HepG2 (cell line): Measurements from ENCODE around the gene SREBF1. TPM values are rescaled to one million over a fixed set of nuclear protein-coding genes. Genes with fewer than 3 reads are reported as not detected.

Experiments
- BORCS8-MEF2B ChIP-seq: sonication (generic); formaldehyde crosslinking; IDR thresholded peaks from 2 replicates; pipeline ENCODE4 v1.8.0; 2022; ENCODE audit warnings: mild to moderate bottlenecking, missing genetic modification reagents
- CHCHD3 ChIP-seq: sonication (generic); formaldehyde crosslinking; IDR thresholded peaks from 2 replicates; pipeline ENCODE4 v1.8.0; 2022; ENCODE audit warnings: mild to moderate bottlenecking, missing genetic modification reagents, moderate library complexity
- ERF ChIP-seq: IDR thresholded peaks from 2 replicates; pipeline ENCODE4 v1.6.1; 2018; ENCODE audit warnings: missing biosample characterization, missing genetic modification reagents
- HMG20A ChIP-seq: IDR thresholded peaks from 2 replicates; pipeline ENCODE4 v1.6.1; 2016; ENCODE audit warnings: borderline replicate concordance
- JARID2 ChIP-seq: sonication (generic); formaldehyde crosslinking; IDR thresholded peaks from 2 replicates; pipeline ENCODE4 v1.8.1; 2023; ENCODE audit warnings: missing genetic modification reagents, inconsistent platforms; ENCODE audit not compliant: insufficient replicate concordance
- NCOA1 ChIP-seq: sonication (generic); formaldehyde crosslinking; IDR thresholded peaks from 2 replicates; pipeline ENCODE4 v1.9.0; 2021; ENCODE audit warnings: missing genetic modification reagents
- RBFOX2 ChIP-seq: fragments of 200-400 bp; formaldehyde crosslinking; IDR thresholded peaks from 2 replicates; pipeline ENCODE4 v1.6.1; 2017; ENCODE audit warnings: low read depth, mild to moderate bottlenecking, low read length
- RELA ChIP-seq: sonication (generic); formaldehyde crosslinking; IDR thresholded peaks from 2 replicates; pipeline ENCODE4 v1.4.0; 2020; ENCODE audit warnings: missing genetic modification reagents
- SOX6 ChIP-seq, 2 experiments: fragments of 450-650 bp in 1 of 2; sonication (generic) in 1 of 2; formaldehyde crosslinking in 1 of 2; IDR thresholded peaks; 2 replicates each; pipeline versions ENCODE4 v1.4.0 to v1.6.1; 2017 to 2020; ENCODE audit warnings: antibody characterized with exemption in 1 of 2, mild to moderate bottlenecking in 1 of 2, missing genetic modification reagents in 1 of 2
- TOE1 ChIP-seq: sonication (generic); formaldehyde crosslinking; IDR thresholded peaks from 2 replicates; pipeline ENCODE4 v1.4.0; 2020; ENCODE audit warnings: mild to moderate bottlenecking, missing genetic modification reagents
- ZBTB38 ChIP-seq: sonication (generic); formaldehyde crosslinking; IDR thresholded peaks from 2 replicates; pipeline ENCODE4 v1.5.1; 2020; ENCODE audit warnings: mild to moderate bottlenecking, missing genetic modification reagents
- ZFX ChIP-seq: sonication (generic); formaldehyde crosslinking; IDR thresholded peaks from 2 replicates; pipeline ENCODE4 v1.4.0; 2020; ENCODE audit warnings: mild to moderate bottlenecking, low read depth, missing genetic modification reagents, moderate library complexity
- ZNF678 ChIP-seq: sonication (generic); formaldehyde crosslinking; IDR thresholded peaks from 2 replicates; pipeline ENCODE4 v1.4.0; 2020; ENCODE audit warnings: mild to moderate bottlenecking, missing genetic modification reagents
- polyA plus RNA-seq, 8 experiments: library from polyadenylated mRNA; depleted of rRNA in 3 of 8; stranded (reverse) in 7 of 8; unstranded in 1 of 8; fragments of >200 nt; fragmentation: Illumina TruSeq in 4 of 8; extraction: Trizol in 4 of 8; gene quantifications; 2 replicates each; pipeline versions ENCODE4 v1.2.1 to v1.2.3, GENCODE V29; 2011 to 2016; ENCODE audit warnings: low read depth in 4 of 8, missing spikeins in 1 of 8, mixed read lengths in 1 of 8; ENCODE audit not compliant: insufficient read depth in 1 of 8
- total RNA-seq, 5 experiments: library from RNA; depleted of rRNA; stranded (reverse); fragments of >200 nt; fragmentation: Illumina TruSeq; extraction: Trizol; gene quantifications; 2 replicates each; pipeline ENCODE4 v1.2.3, GENCODE V29; 2016; ENCODE audit warnings: low read depth in 1 of 5
- TF ChIP-seq, protein P1 (sequence below): sonication (generic); formaldehyde crosslinking; IDR thresholded peaks from 2 replicates; pipeline ENCODE4 v1.8.0; 2022; ENCODE audit warnings: missing genetic modification reagents, mild to moderate bottlenecking, inconsistent platforms, borderline replicate concordance
- TF ChIP-seq, protein P2 (sequence below): sonication (generic); formaldehyde crosslinking; IDR thresholded peaks from 2 replicates; pipeline ENCODE4 v1.5.0; 2020; ENCODE audit warnings: missing genetic modification reagents
- TF ChIP-seq, protein P3 (sequence below): sonication (generic); formaldehyde crosslinking; IDR thresholded peaks from 2 replicates; pipeline ENCODE4 v1.4.0; 2020; ENCODE audit warnings: missing genetic modification reagents, borderline replicate concordance
- TF ChIP-seq, protein P4 (sequence below): sonication (generic); formaldehyde crosslinking; IDR thresholded peaks from 2 replicates; pipeline ENCODE4 v1.5.0; 2020; ENCODE audit warnings: mild to moderate bottlenecking, missing genetic modification reagents, borderline replicate concordance

The SREBF1 gene
- total and polyA plus RNA-seq, 2 of the 13 experiments (the other 11 are each of a cell fraction or from before 2014, with no cell fraction given): 34.3 to 38.0 TPM

DNA sequence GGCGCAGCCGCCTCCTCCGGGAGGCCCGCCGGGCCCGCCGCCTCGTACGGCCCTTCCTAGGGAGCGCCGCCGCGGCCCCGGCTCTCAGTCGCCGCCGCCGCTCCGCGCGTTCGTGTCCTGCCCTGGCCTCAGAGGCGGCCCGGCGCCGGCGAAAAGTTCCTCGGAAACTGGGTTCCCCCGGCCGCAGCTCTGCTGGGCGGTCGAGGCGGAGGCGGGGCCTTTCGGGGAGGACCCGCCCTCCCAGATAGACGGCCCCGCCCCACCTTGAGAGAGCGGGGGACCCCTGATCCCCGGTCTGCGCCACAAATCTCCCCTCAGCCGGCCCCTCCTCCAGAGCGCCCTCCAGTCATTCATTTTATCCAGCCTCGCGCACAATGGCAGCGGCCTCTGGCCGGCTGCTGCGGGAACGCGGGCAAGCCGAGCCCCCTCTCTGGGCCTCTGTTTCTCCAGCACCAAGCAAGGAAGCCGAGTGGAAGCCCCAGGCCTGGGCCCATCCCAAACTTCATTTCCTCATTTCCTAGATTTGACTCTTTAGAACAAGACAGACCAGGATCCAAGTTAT, at the start of gene SREBF1 (continued):
- TF ChIP-seq NCOA1 (no peak), ZNF678 (CRISPR knock-in tag) (no peak), JARID2 (CRISPR knock-in tag) (no peak), ZBTB38 (CRISPR knock-in tag) (no peak), ERF (CRISPR knock-in tag) (no peak), SOX6 (IDR thresholded peaks at IDR 0.05) (no peak), SOX6 (CRISPR knock-in tag; IDR thresholded peaks at IDR 0.05) (peak; percentile 18; the same call in 1 of the 2 replicates), CHCHD3 (CRISPR knock-in tag) (no peak), BORCS8-MEF2B (CRISPR knock-in tag) (no peak), ZFX (CRISPR knock-in tag) (peak; percentile 3; the same call in 1 of the 2 replicates), RELA (CRISPR knock-in tag) (no peak), HMG20A (no peak), RBFOX2 (peak; percentile 94), TOE1 (CRISPR knock-in tag) (no peak)
- TF ChIP-seq, protein P1, sequence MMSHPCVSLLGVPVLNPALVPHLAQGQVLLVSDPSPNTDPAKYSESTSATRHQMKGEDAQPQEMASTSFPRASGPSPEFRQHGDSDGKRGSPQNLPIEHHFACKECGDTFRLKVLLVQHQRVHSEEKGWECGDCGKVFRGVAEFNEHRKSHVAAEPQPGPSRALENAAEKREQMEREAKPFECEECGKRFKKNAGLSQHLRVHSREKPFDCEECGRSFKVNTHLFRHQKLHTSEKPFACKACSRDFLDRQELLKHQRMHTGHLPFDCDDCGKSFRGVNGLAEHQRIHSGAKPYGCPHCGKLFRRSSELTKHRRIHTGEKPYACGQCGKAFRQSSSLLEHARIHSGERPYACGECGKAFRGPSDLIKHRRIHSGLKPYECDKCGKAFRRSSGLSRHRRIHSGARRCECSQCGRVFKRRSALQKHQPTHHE: no peak
- TF ChIP-seq, protein P2, sequence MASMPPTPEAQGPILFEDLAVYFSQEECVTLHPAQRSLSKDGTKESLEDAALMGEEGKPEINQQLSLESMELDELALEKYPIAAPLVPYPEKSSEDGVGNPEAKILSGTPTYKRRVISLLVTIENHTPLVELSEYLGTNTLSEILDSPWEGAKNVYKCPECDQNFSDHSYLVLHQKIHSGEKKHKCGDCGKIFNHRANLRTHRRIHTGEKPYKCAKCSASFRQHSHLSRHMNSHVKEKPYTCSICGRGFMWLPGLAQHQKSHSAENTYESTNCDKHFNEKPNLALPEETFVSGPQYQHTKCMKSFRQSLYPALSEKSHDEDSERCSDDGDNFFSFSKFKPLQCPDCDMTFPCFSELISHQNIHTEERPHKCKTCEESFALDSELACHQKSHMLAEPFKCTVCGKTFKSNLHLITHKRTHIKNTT (CRISPR knock-in tag): no peak
- TF ChIP-seq, protein P3, sequence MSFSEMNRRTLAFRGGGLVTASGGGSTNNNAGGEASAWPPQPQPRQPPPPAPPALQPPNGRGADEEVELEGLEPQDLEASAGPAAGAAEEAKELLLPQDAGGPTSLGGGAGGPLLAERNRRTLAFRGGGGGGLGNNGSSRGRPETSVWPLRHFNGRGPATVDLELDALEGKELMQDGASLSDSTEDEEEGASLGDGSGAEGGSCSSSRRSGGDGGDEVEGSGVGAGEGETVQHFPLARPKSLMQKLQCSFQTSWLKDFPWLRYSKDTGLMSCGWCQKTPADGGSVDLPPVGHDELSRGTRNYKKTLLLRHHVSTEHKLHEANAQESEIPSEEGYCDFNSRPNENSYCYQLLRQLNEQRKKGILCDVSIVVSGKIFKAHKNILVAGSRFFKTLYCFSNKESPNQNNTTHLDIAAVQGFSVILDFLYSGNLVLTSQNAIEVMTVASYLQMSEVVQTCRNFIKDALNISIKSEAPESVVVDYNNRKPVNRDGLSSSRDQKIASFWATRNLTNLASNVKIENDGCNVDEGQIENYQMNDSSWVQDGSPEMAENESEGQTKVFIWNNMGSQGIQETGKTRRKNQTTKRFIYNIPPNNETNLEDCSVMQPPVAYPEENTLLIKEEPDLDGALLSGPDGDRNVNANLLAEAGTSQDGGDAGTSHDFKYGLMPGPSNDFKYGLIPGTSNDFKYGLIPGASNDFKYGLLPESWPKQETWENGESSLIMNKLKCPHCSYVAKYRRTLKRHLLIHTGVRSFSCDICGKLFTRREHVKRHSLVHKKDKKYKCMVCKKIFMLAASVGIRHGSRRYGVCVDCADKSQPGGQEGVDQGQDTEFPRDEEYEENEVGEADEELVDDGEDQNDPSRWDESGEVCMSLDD (CRISPR knock-in tag): 0 out of 2 replicates have a peak, but pooled peaks have one; percentile 39
- TF ChIP-seq, protein P4, sequence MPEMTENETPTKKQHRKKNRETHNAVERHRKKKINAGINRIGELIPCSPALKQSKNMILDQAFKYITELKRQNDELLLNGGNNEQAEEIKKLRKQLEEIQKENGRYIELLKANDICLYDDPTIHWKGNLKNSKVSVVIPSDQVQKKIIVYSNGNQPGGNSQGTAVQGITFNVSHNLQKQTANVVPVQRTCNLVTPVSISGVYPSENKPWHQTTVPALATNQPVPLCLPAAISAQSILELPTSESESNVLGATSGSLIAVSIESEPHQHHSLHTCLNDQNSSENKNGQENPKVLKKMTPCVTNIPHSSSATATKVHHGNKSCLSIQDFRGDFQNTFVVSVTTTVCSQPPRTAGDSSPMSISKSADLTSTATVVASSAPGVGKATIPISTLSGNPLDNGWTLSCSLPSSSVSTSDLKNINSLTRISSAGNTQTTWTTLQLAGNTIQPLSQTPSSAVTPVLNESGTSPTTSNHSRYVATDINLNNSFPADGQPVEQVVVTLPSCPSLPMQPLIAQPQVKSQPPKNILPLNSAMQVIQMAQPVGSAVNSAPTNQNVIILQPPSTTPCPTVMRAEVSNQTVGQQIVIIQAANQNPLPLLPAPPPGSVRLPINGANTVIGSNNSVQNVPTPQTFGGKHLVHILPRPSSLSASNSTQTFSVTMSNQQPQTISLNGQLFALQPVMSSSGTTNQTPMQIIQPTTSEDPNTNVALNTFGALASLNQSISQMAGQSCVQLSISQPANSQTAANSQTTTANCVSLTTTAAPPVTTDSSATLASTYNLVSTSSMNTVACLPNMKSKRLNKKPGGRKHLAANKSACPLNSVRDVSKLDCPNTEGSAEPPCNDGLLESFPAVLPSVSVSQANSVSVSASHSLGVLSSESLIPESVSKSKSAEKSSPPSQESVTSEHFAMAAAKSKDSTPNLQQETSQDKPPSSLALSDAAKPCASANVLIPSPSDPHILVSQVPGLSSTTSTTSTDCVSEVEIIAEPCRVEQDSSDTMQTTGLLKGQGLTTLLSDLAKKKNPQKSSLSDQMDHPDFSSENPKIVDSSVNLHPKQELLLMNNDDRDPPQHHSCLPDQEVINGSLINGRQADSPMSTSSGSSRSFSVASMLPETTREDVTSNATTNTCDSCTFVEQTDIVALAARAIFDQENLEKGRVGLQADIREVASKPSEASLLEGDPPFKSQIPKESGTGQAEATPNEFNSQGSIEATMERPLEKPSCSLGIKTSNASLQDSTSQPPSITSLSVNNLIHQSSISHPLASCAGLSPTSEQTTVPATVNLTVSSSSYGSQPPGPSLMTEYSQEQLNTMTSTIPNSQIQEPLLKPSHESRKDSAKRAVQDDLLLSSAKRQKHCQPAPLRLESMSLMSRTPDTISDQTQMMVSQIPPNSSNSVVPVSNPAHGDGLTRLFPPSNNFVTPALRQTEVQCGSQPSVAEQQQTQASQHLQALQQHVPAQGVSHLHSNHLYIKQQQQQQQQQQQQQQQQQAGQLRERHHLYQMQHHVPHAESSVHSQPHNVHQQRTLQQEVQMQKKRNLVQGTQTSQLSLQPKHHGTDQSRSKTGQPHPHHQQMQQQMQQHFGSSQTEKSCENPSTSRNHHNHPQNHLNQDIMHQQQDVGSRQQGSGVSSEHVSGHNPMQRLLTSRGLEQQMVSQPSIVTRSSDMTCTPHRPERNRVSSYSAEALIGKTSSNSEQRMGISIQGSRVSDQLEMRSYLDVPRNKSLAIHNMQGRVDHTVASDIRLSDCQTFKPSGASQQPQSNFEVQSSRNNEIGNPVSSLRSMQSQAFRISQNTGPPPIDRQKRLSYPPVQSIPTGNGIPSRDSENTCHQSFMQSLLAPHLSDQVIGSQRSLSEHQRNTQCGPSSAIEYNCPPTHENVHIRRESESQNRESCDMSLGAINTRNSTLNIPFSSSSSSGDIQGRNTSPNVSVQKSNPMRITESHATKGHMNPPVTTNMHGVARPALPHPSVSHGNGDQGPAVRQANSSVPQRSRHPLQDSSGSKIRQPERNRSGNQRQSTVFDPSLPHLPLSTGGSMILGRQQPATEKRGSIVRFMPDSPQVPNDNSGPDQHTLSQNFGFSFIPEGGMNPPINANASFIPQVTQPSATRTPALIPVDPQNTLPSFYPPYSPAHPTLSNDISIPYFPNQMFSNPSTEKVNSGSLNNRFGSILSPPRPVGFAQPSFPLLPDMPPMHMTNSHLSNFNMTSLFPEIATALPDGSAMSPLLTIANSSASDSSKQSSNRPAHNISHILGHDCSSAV: no peak
